Upper lobe of right lung (tissue), 1 donor: ENCODE measurements around the gene TNFSF13B. TPM values are rescaled to one million over a fixed set of nuclear protein-coding genes. Genes with fewer than 3 reads are reported as not detected.

Source experiments
- ATAC-seq: fragments of 200-7000 bp; cut with Tn5 transposase; one replicate; pipeline ENCODE4 v1.9.1; 2020; ENCODE audit warnings: mild to moderate bottlenecking, moderate library complexity
- DNase-seq: peaks from one replicate; pipeline ENCODE4 v3.0.0-alpha.2; 2020
- H3K27ac ChIP-seq: fragments of 200-600 bp; one replicate; pipeline ENCODE4 v1.8.0; 2022
- H3K27me3 ChIP-seq: fragments of 200-600 bp; one replicate; pipeline ENCODE4 v1.8.0; 2022; ENCODE audit warnings: mild to moderate bottlenecking
- H3K36me3 ChIP-seq: fragments of 200-600 bp; one replicate; pipeline ENCODE4 v1.8.0; 2022
- H3K4me1 ChIP-seq: fragments of 200-600 bp; one replicate; pipeline ENCODE4 v1.8.0; 2022
- H3K4me3 ChIP-seq: fragments of 200-600 bp; one replicate; pipeline ENCODE4 v1.8.0; 2022; ENCODE audit warnings: mild to moderate bottlenecking
- H3K9me3 ChIP-seq: fragments of 200-600 bp; one replicate; pipeline ENCODE4 v1.8.0; 2022
- CTCF ChIP-seq: fragments of 200-600 bp; IDR thresholded peaks from one replicate; pipeline ENCODE4 v1.8.0; 2022; ENCODE audit warnings: antibody characterized with exemption
- intact Hi-C: fragments of 100-400 bp; cut with DNase I; formaldehyde crosslinking; loops from one replicate; pipeline ENCODE4 v1.11.0; 2022
- long read RNA-seq: library from polyadenylated mRNA; unstranded; transcript quantifications from one replicate; pipeline ENCODE4 v2.0.0, GENCODE V29; 2021
- total RNA-seq: library from RNA; stranded (reverse); fragmentation: NEBNext Ultra II Directional; extraction: Animal tissue kit (Norgen Biotek cat#: 25700); gene quantifications from one replicate; pipeline ENCODE4 v1.2.1, GENCODE V29; 2021
- donor health status: DM: no; HTN: yes; CAD: no; lungs with severe emphysema.

Gene TNFSF13B
- 12.2 TPM for total RNA-seq
- long read RNA-seq, transcript TNFSF13B-201 (6 exons, 2,582 nt): major isoform, 14 of 19 reads
- long read RNA-seq, partial matches to known transcripts: 2 of 19 reads
- long read RNA-seq, other reads (novel, unspliced or antisense): 3 of 19 reads

GRCh38 chr13:108269601-108270328 is at the start of gene TNFSF13B:
Gene TNFSF13B (plus strand): TSS chr13:108269718. CDS start chr13:108269896, 178 bp downstream.
- ATAC-seq: peak; percentile 75
- peak within 1 kb of the TSS; percentile 76 for H3K27ac ChIP-seq
- H3K36me3 ChIP-seq: no peaks in the 10 kb centered on the region
- no peaks in the 10 kb centered on the region for H3K27me3 ChIP-seq
- peak; percentile 80 for DNase-seq
- H3K4me3 ChIP-seq: peak within 1 kb of the TSS; percentile 52
- no peaks in the 10 kb centered on the region for H3K9me3 ChIP-seq
- no peak for TF ChIP-seq CTCF
- H3K4me1 ChIP-seq: peaks cover 25% of the 10 kb centered on the region
- intact Hi-C loops: no loop called here

- Histone ChIP-seq H3K27me3 (no peaks in the 10 kb centered on the region), H3K9me3 (no peaks in the 10 kb centered on the region), H3K4me3 (peak overlapping the region; percentile 96), H3K27ac (no peak overlapping the region), H3K36me3 (no peaks in the 10 kb centered on the region), H3K4me1 (peaks cover 61% of the 10 kb centered on the region)
- ATAC-seq: no peak
- no peak for DNase-seq
- no peak for TF ChIP-seq CTCF
- intact Hi-C loops: no loop called here
Measured at GRCh38 chr13:108220041-108220440, 49.5 kb upstream of the TNFSF13B start.

GRCh38 chr13:108223687-108224503 is 45.6 kb upstream of the TNFSF13B start:
- no peak for ATAC-seq
- H3K27ac ChIP-seq: no peak overlapping the region
- intact Hi-C loops: no loop called here
- no peak overlapping the region for H3K4me3 ChIP-seq
- TF ChIP-seq CTCF: no peak
- DNase-seq: no peak
- no peaks in the 10 kb centered on the region for H3K9me3 ChIP-seq
- H3K27me3 ChIP-seq: no peaks in the 10 kb centered on the region
- H3K4me1 ChIP-seq: peaks cover 43% of the 10 kb centered on the region
- no peaks in the 10 kb centered on the region for H3K36me3 ChIP-seq

- H3K9me3 ChIP-seq: no peaks in the 10 kb centered on the region
- H3K27ac ChIP-seq: no peak overlapping the region
- H3K27me3 ChIP-seq: no peaks in the 10 kb centered on the region
- H3K36me3 ChIP-seq: peaks cover 5% of the 10 kb centered on the region
- DNase-seq (no peak), ATAC-seq (no peak)
- intact Hi-C loops: no loop called here
- peaks cover 28% of the 10 kb centered on the region for H3K4me1 ChIP-seq
- H3K4me3 ChIP-seq: no peak overlapping the region
- TF ChIP-seq CTCF: no peak
Measured at GRCh38 chr13:108225440-108225839, 44.1 kb upstream of the TNFSF13B start.

- Histone ChIP-seq H3K27ac (no peak overlapping the region), H3K27me3 (no peaks in the 10 kb centered on the region), H3K4me3 (no peak overlapping the region), H3K36me3 (peaks cover 5% of the 10 kb centered on the region), H3K9me3 (no peaks in the 10 kb centered on the region), H3K4me1 (peaks cover 20% of the 10 kb centered on the region)
- DNase-seq: no peak
- no peak for TF ChIP-seq CTCF
- intact Hi-C loops: no loop called here
- no peak for ATAC-seq
Measured at GRCh38 chr13:108226184-108226583, 43.3 kb upstream of the TNFSF13B start.
